IMR-90 (cell line): ENCODE measurements around the gene CYYR1. TPM values are rescaled to one million over a fixed set of nuclear protein-coding genes. Genes with fewer than 3 reads are reported as not detected.
A peak's percentile ranks its signal among the peaks of the same experiment; 100 is the strongest.

Experiments used
- ATAC-seq: fragments of 200-7000 bp; cut with Tn5 transposase; 2 replicates; pipeline ENCODE4 v1.9.1; 2020; ENCODE audit warnings: low read depth, mild to moderate bottlenecking, moderate library complexity
- Bru-seq: library from RNA; stranded (reverse); fragments of 400-500 nt; gene quantifications from one replicate; lab custom pipeline; 2021; lab: Mats Ljungman, UMichigan
- BruChase-seq, 2 experiments: library from RNA; stranded (reverse); fragments of 400-500 nt; gene quantifications; one replicate each; lab custom pipeline; 2021; lab: Mats Ljungman, UMichigan
- BruUV-seq: library from RNA; stranded (reverse); fragments of 400-500 nt; replicated peaks from 2 replicates; lab custom pipeline; 2021; lab: Mats Ljungman, UMichigan
- CTCF ChIA-PET: fragments of 300-600 bp; formaldehyde crosslinking; extraction: SDS; loops from one replicate; lab custom pipeline; 2021; ENCODE audit warnings: antibody characterized with exemption; lab: Yijun Ruan, JAX
- POLR2A ChIA-PET: fragments of 300-600 bp; sonication (Branson Sonifier 250); formaldehyde crosslinking; loops from one replicate; lab custom pipeline; 2022; ENCODE audit warnings: antibody characterized with exemption; ENCODE audit not compliant: unreplicated experiment; lab: Charles Lee
- DNase-seq: peaks from one replicate; pipeline ENCODE4 v3.0.0; 2013
- H2AFZ ChIP-seq: replicated peaks from 2 replicates; pipeline ENCODE3; 2013; ENCODE audit warnings: low read length, mild to moderate bottlenecking; ENCODE audit not compliant: poor library complexity
- H2AK5ac ChIP-seq: 2 replicates; pipeline ENCODE4 v1.6.1; 2013; ENCODE audit warnings: low read depth, low read length, inconsistent platforms
- H2AK9ac ChIP-seq: replicated peaks from 2 replicates; pipeline ENCODE3; 2013; ENCODE audit warnings: mild to moderate bottlenecking, low read depth, low read length, moderate library complexity; ENCODE audit not compliant: poor library complexity
- H2BK120ac ChIP-seq: 2 replicates; pipeline ENCODE4 v1.6.1; 2013; ENCODE audit warnings: low read depth, low read length, inconsistent platforms
- H2BK15ac ChIP-seq: 3 replicates; pipeline ENCODE4 v1.6.1; 2013; ENCODE audit warnings: low read depth, low read length, inconsistent platforms
- H2BK20ac ChIP-seq: 2 replicates; pipeline ENCODE4 v1.6.1; 2013; ENCODE audit warnings: low read depth, mild to moderate bottlenecking, inconsistent platforms, low read length, moderate library complexity
- H2BK5ac ChIP-seq: 2 replicates; pipeline ENCODE4 v1.6.1; 2013; ENCODE audit warnings: mild to moderate bottlenecking, low read depth, low read length, inconsistent platforms; ENCODE audit not compliant: poor library complexity, severe bottlenecking
- H3K14ac ChIP-seq: replicated peaks from 2 replicates; pipeline ENCODE4 v1.6.1; 2013; ENCODE audit warnings: low read depth, low read length, inconsistent platforms
- H3K18ac ChIP-seq: 2 replicates; pipeline ENCODE4 v1.6.1; 2013; ENCODE audit warnings: low read depth, low read length, control low read depth
- H3K23ac ChIP-seq: 2 replicates; pipeline ENCODE4 v1.6.1; 2013; ENCODE audit warnings: low read depth, low read length, inconsistent platforms
- H3K27ac ChIP-seq: 2 replicates; pipeline ENCODE4 v1.5.1; 2013; ENCODE audit warnings: mild to moderate bottlenecking, control low read depth, low read length; ENCODE audit not compliant: insufficient read depth
- H3K27me3 ChIP-seq: 2 replicates; pipeline ENCODE4 v1.6.1; 2013; ENCODE audit warnings: low read length; ENCODE audit not compliant: control insufficient read depth, insufficient read depth
- H3K36me3 ChIP-seq: 2 replicates; pipeline ENCODE4 v1.6.1; 2013; ENCODE audit warnings: low read length, mixed read lengths; ENCODE audit not compliant: control insufficient read depth, insufficient read depth
- H3K4ac ChIP-seq: 2 replicates; pipeline ENCODE4 v1.6.1; 2013; ENCODE audit warnings: low read depth, low read length, inconsistent platforms
- H3K4me1 ChIP-seq: 2 replicates; pipeline ENCODE4 v1.6.1; 2013; ENCODE audit warnings: low read length, mixed read lengths; ENCODE audit not compliant: control insufficient read depth, insufficient read depth
- H3K4me2 ChIP-seq: 2 replicates; pipeline ENCODE4 v1.6.1; 2013; ENCODE audit warnings: low read depth, mild to moderate bottlenecking, control low read depth, low read length, moderate library complexity
- H3K4me3 ChIP-seq: 2 replicates; pipeline ENCODE4 v1.5.1; 2013; ENCODE audit warnings: low read depth, mild to moderate bottlenecking, control low read depth, low read length, moderate library complexity; ENCODE audit not compliant: insufficient read depth
- H3K56ac ChIP-seq: 2 replicates; pipeline ENCODE4 v1.6.1; 2013; ENCODE audit warnings: low read length, inconsistent platforms; ENCODE audit not compliant: insufficient read depth; ENCODE audit errors: extremely low read depth
- H3K79me1 ChIP-seq, 2 experiments: 2 replicates each; pipeline ENCODE4 v1.6.1; 2013; ENCODE audit warnings: low read length in 2 of 2, inconsistent platforms in 1 of 2, low read depth in 1 of 2
- H3K9ac ChIP-seq: 2 replicates; pipeline ENCODE4 v1.6.1; 2013; ENCODE audit warnings: low read depth, low read length, control low read depth
- H3K9me1 ChIP-seq: 2 replicates; pipeline ENCODE4 v1.6.1; 2013; ENCODE audit warnings: low read length, inconsistent platforms; ENCODE audit not compliant: insufficient read depth
- H3K9me3 ChIP-seq: 2 replicates; pipeline ENCODE4 v1.6.1; 2013; ENCODE audit warnings: low read length; ENCODE audit not compliant: control insufficient read depth, insufficient read depth
- H4K20me1 ChIP-seq: 2 replicates; pipeline ENCODE4 v1.6.1; 2013; ENCODE audit warnings: low read length, inconsistent platforms; ENCODE audit not compliant: insufficient read depth
- H4K5ac ChIP-seq: 2 replicates; pipeline ENCODE4 v1.6.1; 2013; ENCODE audit warnings: mild to moderate bottlenecking, low read depth, low read length, control low read depth
- H4K8ac ChIP-seq, 2 experiments: 2 replicates each; pipeline ENCODE4 v1.6.1; 2013; ENCODE audit warnings: low read depth in 2 of 2, low read length in 2 of 2, control low read depth in 1 of 2, inconsistent platforms in 1 of 2
- H4K91ac ChIP-seq: 2 replicates; pipeline ENCODE4 v1.6.1; 2013; ENCODE audit warnings: low read depth, low read length, inconsistent platforms; ENCODE audit not compliant: insufficient read depth
- BHLHE40 ChIP-seq: fragments of 150-350 bp; IDR thresholded peaks from 2 replicates; pipeline ENCODE4 v1.6.1; 2016; ENCODE audit warnings: mild to moderate bottlenecking, low read depth, low read length
- CEBPB ChIP-seq: IDR thresholded peaks from 2 replicates; pipeline ENCODE4 v1.6.1; 2012; ENCODE audit warnings: low read depth, low read length, improper control_type of control experiment
- CHD1 ChIP-seq: IDR thresholded peaks from 2 replicates; pipeline ENCODE4 v1.6.1; 2012; ENCODE audit warnings: low read depth, low read length, improper control_type of control experiment
- MAZ ChIP-seq: IDR thresholded peaks from 2 replicates; pipeline ENCODE4 v1.6.1; 2012; ENCODE audit warnings: low read depth, mild to moderate bottlenecking, low read length, improper control_type of control experiment, moderate library complexity, borderline replicate concordance
- WGBS, 2 experiments: methylation state at CpG; one replicate each; pipeline versions ENCODE4 v1.1.5 to v1.1.7; 2013; ENCODE audit warnings: missing lambda C conversion rate in 2 of 2; ENCODE audit not compliant: insufficient read length in 1 of 2; ENCODE audit errors: extremely low coverage in 2 of 2; 5-methylcytosine and 5-hydroxymethylcytosine counted together
- dilution Hi-C: fragments of 300-500 bp; cut with HindIII; formaldehyde crosslinking; loops from one replicate; pipeline ENCODE4 v1.14.3; 2018; ENCODE audit warnings: low sequenced_read_pairs; ENCODE audit not compliant: unreplicated experiment
- in situ Hi-C: fragments of 300-500 bp; cut with MboI; formaldehyde crosslinking; loops from 3 replicates; pipeline ENCODE4 v1.14.3; 2019; ENCODE audit warnings: low sequenced_read_pairs, inconsistent platforms, mixed read lengths
- intact Hi-C: fragments of 100-400 bp; cut with micrococcal nuclease; formaldehyde crosslinking; loops from 2 replicates; pipeline ENCODE4 v1.10.0; 2022
- long read RNA-seq: library from polyadenylated mRNA; unstranded; transcript quantifications from one replicate; pipeline ENCODE4 v2.0.0, GENCODE V29; 2021; ENCODE audit not compliant: unreplicated experiment
- polyA plus RNA-seq, 3 experiments: library from polyadenylated mRNA; depleted of rRNA; stranded (reverse); fragments of >200 nt; gene quantifications; 2 replicates each; pipeline ENCODE4 v1.2.3, GENCODE V29; 2012; ENCODE audit warnings: low replicate concordance in 1 of 3
- total RNA-seq: library from RNA; depleted of rRNA; stranded (reverse); fragments of >200 nt; gene quantifications from 2 replicates; pipeline ENCODE4 v1.2.3, GENCODE V29; 2012; rRNA removed

The CYYR1 gene
- total RNA-seq (not detected in 2 replicates), polyA plus RNA-seq (2012; rRNA removed) (not detected in 2 replicates), Bru-seq, nascent RNA (not detected), BruChase-seq, experiment 1, labeled RNA remaining after a 6-hour chase (percentile 0 among the genes with signal in this experiment), BruChase-seq, experiment 2, labeled RNA remaining after a 2-hour chase (not detected)
- polyA plus RNA-seq (2012; cell fraction: cytosol; rRNA removed) = not detected in 2 replicates
- polyA plus RNA-seq (2012; cell fraction: nucleus; rRNA removed; ENCODE audit: low replicate concordance) = not detected in 2 replicates
- long read RNA-seq = 0 reads

DNA sequence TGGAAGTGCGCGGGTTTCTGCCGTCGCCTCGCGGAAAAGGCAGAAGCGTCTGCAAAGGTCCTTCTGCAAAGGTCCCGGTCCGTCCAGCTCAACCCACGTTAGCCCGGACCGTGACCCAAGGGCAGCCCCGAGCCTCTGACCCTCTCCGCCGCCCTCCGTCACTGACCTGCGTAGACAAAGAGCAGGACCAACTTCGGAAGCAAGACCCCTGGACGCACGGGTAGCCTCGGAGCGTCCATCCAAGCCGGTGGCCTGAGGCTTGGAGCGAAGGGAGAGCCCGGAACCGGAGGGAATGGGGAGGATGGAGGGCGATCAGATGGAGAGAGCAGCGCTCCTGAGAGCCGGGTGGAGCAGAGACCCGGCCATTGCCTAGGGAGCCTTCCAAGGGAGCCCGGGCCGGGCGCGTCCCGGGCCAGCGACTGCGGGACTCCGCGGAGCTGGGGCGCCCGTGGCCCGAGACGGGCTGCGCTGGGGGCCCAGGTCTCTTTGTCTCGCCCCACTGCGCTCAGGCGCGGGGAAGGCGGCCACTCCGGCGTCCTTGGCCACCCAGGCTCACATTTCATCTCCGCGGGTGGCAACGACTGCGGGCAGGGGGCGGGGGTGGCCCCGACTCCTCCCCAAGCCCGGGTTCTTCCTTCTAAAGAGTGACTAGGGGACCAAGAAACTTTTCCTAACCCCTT lies at the start of gene CYYR1:
Gene CYYR1 (minus strand): TSS at position 585 of the 680 bp plus-strand sequence. CDS start 346 bp downstream, at position 239.
- whole genome bisulfite sequencing, 2 experiments = 3% methylated on average over 25 of the region's 58 CpGs; no CpG with 5 or more reads in 1 of the 2 experiments

More for the DNA sequence above, at the start of gene CYYR1:
- no peak within 1 kb of the TSS for H4K91ac ChIP-seq
- peak within 1 kb of the TSS; percentile 73 for H2AFZ ChIP-seq
- H2BK120ac ChIP-seq = no peak within 1 kb of the TSS
- H3K56ac ChIP-seq = no peak within 1 kb of the TSS
- BruUV-seq = no TSS peak
- H3K18ac ChIP-seq = no peak within 1 kb of the TSS
- H3K4ac ChIP-seq = no peak within 1 kb of the TSS
- H3K9me3 ChIP-seq = no peaks in the 10 kb centered on the region; the same call in 1 of the 2 replicates
- no peak within 1 kb of the TSS for H2BK5ac ChIP-seq
- no peak within 1 kb of the TSS for H3K23ac ChIP-seq
- H4K8ac ChIP-seq = no peak within 1 kb of the TSS
- no peaks in the 10 kb centered on the region for H3K36me3 ChIP-seq
- H2AK9ac ChIP-seq = no peak within 1 kb of the TSS
- ATAC-seq (no peak; the same call in 1 of the 2 replicates), DNase-seq (no peak)
- dilution Hi-C loops = no loop called here
- in situ Hi-C loops = no loop called here
- H3K14ac ChIP-seq = no peak within 1 kb of the TSS
- H3K27me3 ChIP-seq = peaks cover 8% of the 10 kb centered on the region
- POLR2A ChIA-PET = no interaction called here
- no peak within 1 kb of the TSS for H2AK5ac ChIP-seq
- intact Hi-C loops = no loop called here
- H3K9me1 ChIP-seq = no peaks in the 10 kb centered on the region
- H3K79me1 ChIP-seq = no peaks in the 10 kb centered on the region
- TF ChIP-seq CHD1 (no peak), BHLHE40 (no peak), CEBPB (no peak), MAZ (no peak)
- H3K9ac ChIP-seq = no peak within 1 kb of the TSS
- no peak within 1 kb of the TSS for H2BK15ac ChIP-seq
- no peaks in the 10 kb centered on the region for H4K20me1 ChIP-seq
- H4K5ac ChIP-seq = no peak within 1 kb of the TSS
- no peaks in the 10 kb centered on the region for H3K4me1 ChIP-seq
- H2BK20ac ChIP-seq = no peak within 1 kb of the TSS
- peak within 1 kb of the TSS; percentile 67; the same call in 1 of the 2 replicates for H3K4me2 ChIP-seq
- no peak within 1 kb of the TSS for H3K27ac ChIP-seq
- CTCF ChIA-PET = no interaction called here
- no peak within 1 kb of the TSS; the same call in 1 of the 2 replicates for H3K4me3 ChIP-seq
